Muscle layer of colon (tissue), 2 donors: ENCODE results near the gene HIC2.
"Not testable (repeated sequence)": the region's sequence is repeated elsewhere in the genome, so short reads cannot be mapped to it uniquely, and the experiment has no call there.

Source experiments
- H3K27ac ChIP-seq: one replicate; pipeline ENCODE4 v1.7.0; 2013; ENCODE audit warnings: low read depth, mild to moderate bottlenecking, low read length, moderate library complexity
- H3K27me3 ChIP-seq, 2 donors: one replicate each; pipeline ENCODE4 v1.7.0; 2013; ENCODE audit warnings: low read length in 2 of 2, mild to moderate bottlenecking in 2 of 2; ENCODE audit not compliant: insufficient read depth in 2 of 2, control insufficient read depth in 1 of 2
- H3K36me3 ChIP-seq: one replicate; pipeline ENCODE4 v1.7.0; 2013; ENCODE audit warnings: mild to moderate bottlenecking, low read length; ENCODE audit not compliant: insufficient read depth
- H3K4me1 ChIP-seq: one replicate; pipeline ENCODE4 v1.7.0; 2013; ENCODE audit warnings: mild to moderate bottlenecking, low read length; ENCODE audit not compliant: insufficient read depth
- H3K4me3 ChIP-seq, 2 donors: one replicate each; pipeline ENCODE4 v1.7.0; 2013; ENCODE audit warnings: low read length in 2 of 2, low read depth in 1 of 2, mild to moderate bottlenecking in 1 of 2, moderate library complexity in 1 of 2
- H3K9ac ChIP-seq: one replicate; pipeline ENCODE4 v1.7.0; 2013; ENCODE audit warnings: low read length
- H3K9me3 ChIP-seq: one replicate; pipeline ENCODE4 v1.7.0; 2013; ENCODE audit warnings: mild to moderate bottlenecking, low read length
- donor health status: abdominal sarcoma.
- donor health status: Adenocarcinoma of cecum.

HIC2 gene

GRCh38 chr22:21407139-21407538, 10.0 kb upstream of the HIC2 start:
- not testable (repeated sequence) for H3K36me3 ChIP-seq, H3K4me1 ChIP-seq, H3K9me3 ChIP-seq, H3K9ac ChIP-seq, H3K27me3 ChIP-seq, H3K27ac ChIP-seq, H3K4me3 ChIP-seq

DNA sequence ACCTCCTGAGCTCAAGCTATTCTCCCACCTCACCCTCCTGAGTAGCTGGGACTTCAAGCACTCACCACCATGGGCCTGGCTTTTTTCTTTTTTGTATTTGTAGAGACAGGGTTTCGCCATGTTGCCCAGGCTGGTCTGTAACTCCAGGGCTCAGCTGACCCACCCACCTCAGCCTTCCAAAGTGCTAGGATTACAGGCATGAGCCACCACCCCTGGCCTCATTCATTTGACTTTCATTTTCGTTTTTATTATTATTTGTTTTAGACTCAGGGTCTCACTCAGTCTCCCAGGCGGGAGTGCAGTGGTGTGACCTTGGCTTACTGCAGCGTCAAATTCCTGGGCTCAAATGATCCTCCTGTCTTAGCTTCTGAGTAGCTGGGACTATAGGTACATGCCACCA, 9.4 kb upstream of the HIC2 start:
- not testable (repeated sequence) for H3K27ac ChIP-seq, H3K9me3 ChIP-seq, H3K9ac ChIP-seq, H3K4me3 ChIP-seq, H3K27me3 ChIP-seq, H3K36me3 ChIP-seq, H3K4me1 ChIP-seq

GRCh38 chr22:21416375-21416774, 796 bp upstream of the HIC2 start:
- not testable (repeated sequence) for H3K4me1 ChIP-seq, H3K27ac ChIP-seq, H3K36me3 ChIP-seq, H3K27me3 ChIP-seq, H3K9ac ChIP-seq, H3K9me3 ChIP-seq, H3K4me3 ChIP-seq

GRCh38 chr22:21417853-21418252, 682 bp downstream of the HIC2 start:
- not testable (repeated sequence) for H3K4me1 ChIP-seq, H3K9me3 ChIP-seq, H3K36me3 ChIP-seq, H3K9ac ChIP-seq, H3K4me3 ChIP-seq, H3K27me3 ChIP-seq, H3K27ac ChIP-seq

- not testable (repeated sequence) for H3K36me3 ChIP-seq, H3K9me3 ChIP-seq, H3K9ac ChIP-seq, H3K27me3 ChIP-seq, H3K27ac ChIP-seq, H3K4me1 ChIP-seq, H3K4me3 ChIP-seq
These were observed 1.9 kb downstream of the HIC2 start for GRCh38 chr22:21418974-21419638.

- H3K36me3 ChIP-seq, H3K27ac ChIP-seq, H3K9me3 ChIP-seq, H3K4me3 ChIP-seq, H3K9ac ChIP-seq, H3K27me3 ChIP-seq, H3K4me1 ChIP-seq: not testable (repeated sequence)
These were observed 3.1 kb downstream of the HIC2 start for GRCh38 chr22:21420180-21420763.

DNA sequence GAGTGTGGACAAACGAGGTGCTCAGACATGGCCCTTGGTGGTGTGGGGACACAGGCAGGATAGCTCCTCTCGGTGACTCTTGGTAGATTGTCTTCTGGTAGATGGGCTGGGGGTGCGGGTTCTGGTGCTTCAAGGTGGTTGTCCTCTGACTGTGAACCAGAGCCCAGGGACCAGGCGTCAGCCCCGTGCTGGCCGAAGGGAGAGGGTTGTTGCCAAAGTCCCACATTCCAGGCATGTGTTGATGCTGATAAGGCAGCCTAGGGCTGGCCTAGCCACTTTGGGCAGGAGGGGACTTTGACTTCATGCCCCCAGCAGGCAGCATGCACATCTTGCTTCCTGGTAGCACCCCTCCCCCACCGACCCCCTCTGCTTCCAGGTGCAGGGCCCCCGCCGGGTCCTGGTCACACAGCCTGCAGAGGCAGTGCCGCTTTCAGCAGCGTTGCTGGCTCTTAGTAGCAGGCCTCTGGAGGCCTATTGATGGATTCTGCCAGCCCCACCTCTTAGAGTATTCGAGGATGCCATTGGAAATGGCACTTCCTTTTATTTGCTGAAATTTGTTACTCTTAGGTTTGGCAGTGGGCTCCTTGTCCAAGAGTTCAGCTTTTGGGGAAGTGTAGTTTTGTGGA, 7.0 kb downstream of the HIC2 start:
- H3K27me3 ChIP-seq, H3K9ac ChIP-seq, H3K27ac ChIP-seq, H3K4me1 ChIP-seq, H3K36me3 ChIP-seq, H3K4me3 ChIP-seq, H3K9me3 ChIP-seq: not testable (repeated sequence)

DNA sequence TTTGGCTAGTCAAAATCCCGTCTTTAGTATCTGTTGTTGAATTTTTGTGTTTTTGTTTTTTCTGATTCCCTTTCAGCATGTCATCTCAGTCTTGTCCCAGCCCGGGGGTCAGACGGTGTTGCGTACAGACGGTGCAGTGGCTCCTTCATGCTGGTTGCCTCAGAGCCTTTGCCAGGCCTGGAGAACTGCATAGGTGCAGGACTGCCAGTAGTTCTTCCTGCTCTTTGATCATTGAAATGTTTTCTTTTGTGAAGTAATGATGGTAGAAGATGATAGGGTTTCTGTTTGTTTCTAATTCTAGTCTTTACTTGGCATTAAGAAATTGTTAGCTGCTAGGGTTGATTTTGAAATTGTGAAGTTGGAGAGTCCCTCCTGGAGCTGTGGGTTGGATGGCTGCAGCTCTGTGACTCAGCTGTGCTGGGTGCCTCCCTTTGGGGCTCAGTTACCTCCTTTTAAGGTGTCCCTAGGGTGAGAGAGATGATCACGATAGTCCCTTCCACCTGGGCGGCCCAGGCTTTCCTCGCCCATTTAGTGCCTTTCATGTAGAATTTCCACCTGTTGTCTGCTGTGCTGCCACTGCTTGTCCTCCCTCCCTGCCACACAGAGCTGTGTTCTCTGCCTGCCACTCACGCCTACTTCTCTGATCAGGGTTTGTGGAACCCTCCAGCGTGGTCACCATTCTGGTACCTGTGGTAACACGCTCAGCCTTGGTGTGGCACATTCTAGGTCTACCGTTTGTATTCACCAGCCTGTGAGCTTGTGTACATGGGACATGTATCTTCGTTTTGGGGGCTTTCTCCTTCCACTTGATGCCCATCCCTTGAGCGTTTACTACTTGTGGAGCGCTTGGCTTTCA, 17.4 kb downstream of the HIC2 start:
- H3K4me3 ChIP-seq, H3K4me1 ChIP-seq, H3K36me3 ChIP-seq, H3K27ac ChIP-seq, H3K27me3 ChIP-seq, H3K9me3 ChIP-seq, H3K9ac ChIP-seq: not testable (repeated sequence)

GRCh38 chr22:21435998-21436810, 19.0 kb downstream of the HIC2 start:
- not testable (repeated sequence) for H3K4me3 ChIP-seq, H3K4me1 ChIP-seq, H3K27ac ChIP-seq, H3K9ac ChIP-seq, H3K27me3 ChIP-seq, H3K36me3 ChIP-seq, H3K9me3 ChIP-seq

- not testable (repeated sequence) for H3K4me3 ChIP-seq, H3K9ac ChIP-seq, H3K36me3 ChIP-seq, H3K4me1 ChIP-seq, H3K27ac ChIP-seq, H3K9me3 ChIP-seq, H3K27me3 ChIP-seq
These were observed 20.8 kb downstream of the HIC2 start for GRCh38 chr22:21438013-21438412.

DNA sequence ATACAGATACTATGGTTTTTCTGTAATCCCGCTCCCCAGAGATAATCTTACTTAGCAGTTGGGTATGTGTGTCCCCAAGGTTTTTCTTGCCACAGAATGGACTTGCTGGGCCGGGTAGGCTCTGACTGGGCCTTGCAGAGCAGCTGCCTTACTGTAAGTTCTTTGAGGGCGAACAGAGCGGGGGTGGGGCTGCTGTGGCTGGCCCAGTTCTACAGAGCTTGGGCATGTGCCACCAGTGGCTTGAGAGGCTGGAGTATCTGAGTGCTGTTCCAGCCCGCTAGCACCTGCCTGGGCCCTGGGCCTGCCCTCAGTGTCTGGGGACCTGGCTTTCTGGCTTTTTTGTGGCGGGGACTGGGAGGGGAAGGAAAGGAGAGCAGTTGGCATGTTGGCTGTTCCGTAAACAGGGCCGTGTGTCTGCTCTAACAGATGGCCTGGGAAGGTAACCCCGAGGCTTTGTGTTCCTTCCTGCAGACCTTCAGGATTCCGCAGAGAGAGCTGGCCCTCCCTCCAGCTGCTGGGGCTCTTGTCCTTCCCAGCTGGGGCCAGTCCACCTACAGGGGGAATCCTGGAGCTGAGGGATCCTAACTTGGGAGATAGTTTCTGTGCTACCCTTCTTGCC, 23.0 kb downstream of the HIC2 start:
- not testable (repeated sequence) for H3K36me3 ChIP-seq, H3K9me3 ChIP-seq, H3K4me1 ChIP-seq, H3K27ac ChIP-seq, H3K4me3 ChIP-seq, H3K27me3 ChIP-seq, H3K9ac ChIP-seq
